GM19351 (cell line): ENCODE measurements around the gene FAM167B.
A peak's percentile ranks its signal among the peaks of the same experiment; 100 is the strongest.

Experiments
- ATAC-seq: cut with Tn5 transposase; IDR thresholded peaks from one replicate; pipeline ENCODE4 v1.9.1; 2021; ENCODE audit warnings: mild to moderate bottlenecking, moderate library complexity; ENCODE audit not compliant: unreplicated experiment

FAM167B gene

GRCh38 chr1:32246888-32247273 lies at the start of gene FAM167B:
Gene FAM167B (plus strand): TSS chr1:32247222. CDS start chr1:32247422, 200 bp downstream.
- no peak for ATAC-seq

GRCh38 chr1:32197837-32198236 lies 49.2 kb upstream of the FAM167B start:
- ATAC-seq: no peak

GRCh38 chr1:32198237-32199042 lies 48.6 kb upstream of the FAM167B start:
- ATAC-seq: no peak

- ATAC-seq: no peak
Measured at GRCh38 chr1:32199043-32199716, 47.8 kb upstream of the FAM167B start.

GRCh38 chr1:32199717-32200072 lies 47.3 kb upstream of the FAM167B start:
- ATAC-seq: no peak

- ATAC-seq: no peak
Measured at GRCh38 chr1:32200226-32201010, 46.6 kb upstream of the FAM167B start, which contains the start of gene CCDC28B. Gene CCDC28B (plus strand): TSS chr1:32200595. CDS start chr1:32201936, 1,341 bp downstream.

GRCh38 chr1:32201011-32201855 lies 45.8 kb upstream of the FAM167B start:
- peak; percentile 34 for ATAC-seq

GRCh38 chr1:32204943-32205361 lies 42.1 kb upstream of the FAM167B start:
- no peak for ATAC-seq

- ATAC-seq: peak; percentile 55
Measured at GRCh38 chr1:32205401-32206370, 41.3 kb upstream of the FAM167B start, which contains the start of gene IQCC. Gene IQCC (plus strand): TSS chr1:32205671. CDS start chr1:32205682, 11 bp downstream.

GRCh38 chr1:32208469-32208868 lies 38.6 kb upstream of the FAM167B start:
- no peak for ATAC-seq

- ATAC-seq: no peak
Measured at GRCh38 chr1:32208891-32209328, 38.1 kb upstream of the FAM167B start, which contains the start of gene DCDC2B. Gene DCDC2B (plus strand): TSS chr1:32209089. CDS start chr1:32209094, 5 bp downstream.

- ATAC-seq: no peak
Measured at GRCh38 chr1:32215629-32216480, 31.2 kb upstream of the FAM167B start.

GRCh38 chr1:32216566-32216965 lies 30.5 kb upstream of the FAM167B start:
- no peak for ATAC-seq

GRCh38 chr1:32219022-32219421 lies 28.0 kb upstream of the FAM167B start:
- ATAC-seq: no peak

- ATAC-seq: no peak
Measured at GRCh38 chr1:32220746-32221580, 26.1 kb upstream of the FAM167B start.

- no peak for ATAC-seq
Measured at GRCh38 chr1:32221581-32221979, 25.4 kb upstream of the FAM167B start.
